Stimulated activated CD4-positive, alpha-beta T cell treated with anti-CD3 and anti-CD28 coated beads, Interleukin-2, amount 100 ng/mL, for 48 hours (primary cell): ENCODE results near the gene TNNT3.

Experiments
- DNase-seq, 2 donors: peaks; one replicate each; pipeline ENCODE4 v3.0.0-alpha.2; 2020

TNNT3 gene

GRCh38 chr11:1964348-1964747, 44.8 kb downstream of the TNNT3 start:
- DNase-seq: no peak

- DNase-seq: no peak
Observed at GRCh38 chr11:1964955-1965354, 45.5 kb downstream of the TNNT3 start.

- DNase-seq: no peak
Observed at GRCh38 chr11:1966531-1966930, 47.0 kb downstream of the TNNT3 start.

- no peak for DNase-seq
Observed at GRCh38 chr11:1967641-1968225, 48.2 kb downstream of the TNNT3 start.

- no peak for DNase-seq
Observed at GRCh38 chr11:1968454-1969002, 49.0 kb downstream of the TNNT3 start.

GRCh38 chr11:1969035-1969434, 49.5 kb downstream of the TNNT3 start:
- DNase-seq: no peak

- DNase-seq: no peak
Observed at GRCh38 chr11:1969776-1970175, 50.3 kb downstream of the TNNT3 start.

- no peak for DNase-seq
Observed at GRCh38 chr11:1970956-1971355, 51.5 kb downstream of the TNNT3 start.

- no peak for DNase-seq
Observed at GRCh38 chr11:1975185-1975584, 55.7 kb downstream of the TNNT3 start.

- no peak for DNase-seq
Observed at GRCh38 chr11:1978720-1979473, 59.4 kb downstream of the TNNT3 start.

- DNase-seq: no peak
Observed at GRCh38 chr11:1979607-1980006, 60.1 kb downstream of the TNNT3 start.

- no peak for DNase-seq
Observed at GRCh38 chr11:1982873-1983600, 63.5 kb downstream of the TNNT3 start.

- no peak for DNase-seq
Observed at GRCh38 chr11:1983601-1983961, 64.1 kb downstream of the TNNT3 start.

GRCh38 chr11:1987024-1987423, 67.5 kb downstream of the TNNT3 start:
- DNase-seq: no peak

GRCh38 chr11:1988174-1988573, 68.7 kb downstream of the TNNT3 start:
- no peak for DNase-seq
